Measurements from ENCODE around the gene MAP1B.

- TF ChIP-seq CTCF (IDR thresholded peaks at IDR 0.05; ENCODE audit: borderline replicate concordance, extremely low read depth, low read length, poor library complexity, severe bottlenecking) (no peak), EZH2 (IDR thresholded peaks at IDR 0.05; ENCODE audit: borderline replicate concordance, low read depth, low read length, severe bottlenecking) (no peak)
Measured at GRCh38 chr5:72145348-72145747, 38.1 kb downstream of the MAP1B start.
